ENCODE measurements around the gene DDI2.

- no peak for TF ChIP-seq CTCF (IDR thresholded peaks at IDR 0.05; ENCODE audit: borderline replicate concordance, extremely low read depth, low read length, poor library complexity, severe bottlenecking)
- no peak for TF ChIP-seq EZH2 (IDR thresholded peaks at IDR 0.05; ENCODE audit: borderline replicate concordance, low read depth, low read length, severe bottlenecking)
These were observed 70.2 kb downstream of the DDI2 start for GRCh38 chr1:15687446-15687845.
